BJ (cell line): ENCODE measurements around the gene TMEM52. TPM values are rescaled to one million over a fixed set of nuclear protein-coding genes. Genes with fewer than 3 reads are reported as not detected.

Experiments used
- CTCF ChIA-PET: fragments of 350-600 bp; formaldehyde crosslinking; extraction: SDS; loops from one replicate; lab custom pipeline; 2021; ENCODE audit warnings: antibody characterized with exemption, inconsistent platforms; lab: Yijun Ruan, JAX
- POLR2A ChIA-PET: fragments of 300-600 bp; sonication (Branson Sonifier 250); formaldehyde crosslinking; extraction: SDS; loops from one replicate; lab custom pipeline; 2021; ENCODE audit warnings: antibody characterized with exemption; lab: Charles Lee
- DNase-seq: peaks from one replicate; pipeline ENCODE4 v3.0.0-alpha.2; 2011; ENCODE audit warnings: low read depth
- H3K27me3 ChIP-seq: 2 replicates; pipeline ENCODE4 v1.6.0; 2011; ENCODE audit warnings: low read length; ENCODE audit not compliant: control insufficient read depth, insufficient read depth
- H3K36me3 ChIP-seq: 2 replicates; pipeline ENCODE4 v1.5.1; 2011; ENCODE audit warnings: low read length; ENCODE audit not compliant: control insufficient read depth, insufficient read depth
- H3K4me3 ChIP-seq: 2 replicates; pipeline ENCODE4 v1.5.1; 2011; ENCODE audit warnings: low read depth, mild to moderate bottlenecking, control low read depth, low read length
- CTCF ChIP-seq: IDR thresholded peaks from 2 replicates; pipeline ENCODE4 v1.5.1; 2011; ENCODE audit warnings: low read depth, mild to moderate bottlenecking, control low read depth, inconsistent platforms, low read length, moderate library complexity; ENCODE audit not compliant: insufficient read depth
- polyA plus RNA-seq: library from polyadenylated mRNA; depleted of rRNA; stranded (reverse); fragments of >200 nt; gene quantifications from 2 replicates; pipeline ENCODE4 v1.2.3, GENCODE V29; 2011; rRNA removed

TMEM52 gene
- polyA plus RNA-seq, 1 experiment = 1.0 TPM

GRCh38 chr1:1875932-1876331, 43.1 kb downstream of the TMEM52 start:
- peaks cover 8% of the 10 kb centered on the region for H3K36me3 ChIP-seq

GRCh38 chr1:1874901-1875300, 44.2 kb downstream of the TMEM52 start:
- no peak for DNase-seq
- H3K27me3 ChIP-seq = no peaks in the 10 kb centered on the region
- CTCF ChIA-PET = interaction anchor here (0.8 kb wide), 1 partner anchor 12 kb away, joined by 4 read pairs; no protein-coding TSS in a partner anchor
- no peak for TF ChIP-seq CTCF
- POLR2A ChIA-PET = no interaction called here
- H3K36me3 ChIP-seq = peaks cover 8% of the 10 kb centered on the region
- H3K4me3 ChIP-seq = no peak overlapping the region

More at GRCh38 chr1:1875932-1876331, 43.1 kb downstream of the TMEM52 start:
- CTCF ChIA-PET = interaction anchor here (1.4 kb wide), 1 partner anchor 12 kb away, joined by 6 read pairs; no protein-coding TSS in a partner anchor
- POLR2A ChIA-PET = no interaction called here
- no peaks in the 10 kb centered on the region for H3K27me3 ChIP-seq
- H3K4me3 ChIP-seq = no peak overlapping the region
- DNase-seq = no peak
- no peak for TF ChIP-seq CTCF

- DNase-seq = no peak
- TF ChIP-seq CTCF = no peak
- H3K36me3 ChIP-seq = peaks cover 8% of the 10 kb centered on the region
- no peak overlapping the region for H3K4me3 ChIP-seq
- POLR2A ChIA-PET = no interaction called here
- no peaks in the 10 kb centered on the region for H3K27me3 ChIP-seq
- CTCF ChIA-PET = no interaction called here
These were observed 45.9 kb downstream of the TMEM52 start for GRCh38 chr1:1873186-1873585.

- Histone ChIP-seq H3K27me3 (no peaks in the 10 kb centered on the region), H3K36me3 (peaks cover 8% of the 10 kb centered on the region), H3K4me3 (no peak overlapping the region)
- ChIA-PET POLR2A (no interaction called here), CTCF (interaction anchor here (1.3 kb wide), 1 partner anchor 11 kb away, joined by 4 read pairs; no protein-coding TSS in a partner anchor)
- no peak for TF ChIP-seq CTCF
- no peak for DNase-seq
These were observed 46.6 kb downstream of the TMEM52 start for GRCh38 chr1:1872329-1872994.

GRCh38 chr1:1869469-1869868, 49.6 kb downstream of the TMEM52 start:
- DNase-seq = no peak
- Histone ChIP-seq H3K27me3 (no peaks in the 10 kb centered on the region), H3K36me3 (peaks cover 5% of the 10 kb centered on the region), H3K4me3 (no peak overlapping the region)
- no peak for TF ChIP-seq CTCF
- CTCF ChIA-PET = interaction anchor here (0.8 to 2.2 kb wide), 3 partner anchors 11 to 37 kb away, joined by 3 to 6 read pairs (median 3); no protein-coding TSS in a partner anchor
- POLR2A ChIA-PET = no interaction called here

Other genes starting within 250 kb of the TMEM52 start
- gene SLC35E2B, start 226.5 kb downstream of the TMEM52 start, polyA plus RNA-seq = 11.8 and 15.8 TPM in 2 replicates
- 5.6 and 8.1 TPM in 2 replicates for gene CDK11A, start 194.9 kb downstream of the TMEM52 start, polyA plus RNA-seq
- 44.3 and 61.6 TPM in 2 replicates for gene NADK, start 140.8 kb downstream of the TMEM52 start, polyA plus RNA-seq
- 487 and 566 TPM in 2 replicates for gene GNB1, start 28.2 kb downstream of the TMEM52 start, polyA plus RNA-seq
- 0.31 and 0.45 TPM in 2 replicates for gene CALML6, start 4.0 kb downstream of the TMEM52 start, polyA plus RNA-seq
- not detected in 2 replicates for gene CFAP74, start 84.5 kb upstream of the TMEM52 start, polyA plus RNA-seq
- gene GABRD, start 100.1 kb upstream of the TMEM52 start, polyA plus RNA-seq = not detected in 2 replicates
- 1.8 and 2.3 TPM in 2 replicates for gene PRKCZ, start 131.1 kb upstream of the TMEM52 start, polyA plus RNA-seq